Urinary bladder (tissue), 4 donors: ENCODE data around the gene RAB3A. TPM values are rescaled to one million over a fixed set of nuclear protein-coding genes. Genes with fewer than 3 reads are reported as not detected.

ENCODE experiments used
- DNase-seq: peaks from one replicate; pipeline ENCODE4 v3.0.0-alpha.2; 2015; ENCODE audit errors: extremely low spot score
- H3K27ac ChIP-seq: one replicate; pipeline ENCODE4 v1.5.1; 2013; ENCODE audit warnings: low read depth, mild to moderate bottlenecking, moderate library complexity
- H3K36me3 ChIP-seq: one replicate; pipeline ENCODE4 v1.6.1; 2013; ENCODE audit warnings: mild to moderate bottlenecking, moderate library complexity; ENCODE audit not compliant: insufficient read depth
- H3K4me1 ChIP-seq: one replicate; pipeline ENCODE4 v1.6.1; 2013; ENCODE audit warnings: mild to moderate bottlenecking, moderate library complexity; ENCODE audit not compliant: insufficient read depth
- H3K4me3 ChIP-seq: one replicate; pipeline ENCODE4 v1.5.1; 2013; ENCODE audit warnings: low read depth, low read length
- WGBS: extraction: QIAGEN DNeasy Blood & Tissue Kit; methylation state at CpG from one replicate; pipeline ENCODE4 v1.1.7; 2013; 5-methylcytosine and 5-hydroxymethylcytosine counted together
- polyA plus RNA-seq: library from polyadenylated mRNA; stranded (reverse); fragments of 200-250 nt; gene quantifications from one replicate; pipeline ENCODE4 v1.2.3, GENCODE V29; 2013
- total RNA-seq: library from RNA; depleted of rRNA; stranded (reverse); fragments of >200 nt; gene quantifications from one replicate; pipeline ENCODE4 v1.2.3, GENCODE V29; 2014
- donor health status: healthy with polysubstance abuse.
- donor health status: healthy.

Gene RAB3A
- total and polyA plus RNA-seq, 2 donors = 4.7 to 5.5 TPM

DNA sequence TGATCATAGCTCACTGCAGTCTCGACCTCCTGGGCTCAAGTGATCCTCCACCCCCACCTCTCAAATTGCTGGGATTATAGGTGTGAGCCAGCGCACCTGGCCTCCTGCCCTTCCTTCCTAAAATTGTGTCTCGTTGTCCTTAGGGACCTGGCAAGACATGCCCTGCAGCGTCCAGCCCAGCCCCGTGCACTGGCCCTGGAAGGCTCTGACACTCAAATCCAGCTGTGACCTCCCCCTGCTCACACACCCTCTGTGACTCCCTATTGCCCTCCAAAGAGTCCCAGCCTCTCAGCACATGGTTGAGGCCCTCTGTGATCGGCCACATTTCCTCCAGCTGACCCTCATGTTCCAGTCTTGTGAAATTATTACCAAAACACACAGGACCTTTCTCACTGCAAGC is 5.9 kb downstream of the RAB3A start:
- WGBS = 68% methylated on average over 6 of the region's 6 CpGs
- H3K36me3 ChIP-seq = no peaks in the 10 kb centered on the region

DNA sequence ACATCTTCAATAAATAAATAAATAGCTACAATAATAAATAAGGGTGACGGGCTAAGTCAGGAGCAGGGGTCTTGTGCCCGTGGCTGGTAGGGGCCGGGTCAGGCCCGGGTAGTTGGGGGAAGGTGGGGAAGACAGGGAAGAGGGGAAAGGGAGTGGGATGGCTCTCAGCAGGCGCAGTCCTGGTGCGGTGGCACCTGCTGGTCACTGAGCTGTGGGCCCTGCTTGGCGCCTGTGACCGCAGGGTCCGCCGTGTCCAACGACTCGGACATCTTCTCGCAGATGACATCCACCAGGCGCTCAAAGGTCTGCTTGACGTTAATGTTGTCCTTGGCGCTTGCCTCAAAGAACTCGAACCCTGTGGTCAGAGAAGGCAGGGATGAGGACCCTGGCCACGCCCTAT is 6.5 kb downstream of the RAB3A start:
- H3K4me1 ChIP-seq = no peaks in the 10 kb centered on the region
- no peak overlapping the region for H3K4me3 ChIP-seq
- H3K36me3 ChIP-seq = no peaks in the 10 kb centered on the region
- H3K27ac ChIP-seq = no peak overlapping the region
- no peak for DNase-seq
- WGBS = 92% methylated on average over 18 of the region's 18 CpGs

More for the DNA sequence above, 5.9 kb downstream of the RAB3A start:
- no peaks in the 10 kb centered on the region for H3K4me1 ChIP-seq
- H3K27ac ChIP-seq = no peak overlapping the region
- H3K4me3 ChIP-seq = no peak overlapping the region
- DNase-seq = no peak

DNA sequence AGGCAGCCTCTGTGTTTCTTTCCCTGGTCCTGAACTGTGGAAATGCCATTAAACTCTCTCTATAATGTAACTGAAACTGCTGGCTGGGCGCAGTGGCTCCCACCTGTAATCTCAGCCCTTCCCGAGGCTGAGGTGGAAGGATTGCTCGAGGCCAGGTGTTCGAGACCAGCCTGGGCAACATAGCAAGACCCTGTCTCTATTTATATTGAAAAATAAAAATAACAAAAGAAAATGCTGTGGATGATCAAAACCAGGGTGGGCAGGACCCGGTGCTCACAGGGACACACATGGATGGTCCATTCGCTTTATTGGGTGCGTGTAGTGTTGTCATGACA is 7.4 kb downstream of the RAB3A start:
- DNase-seq = no peak
- H3K27ac ChIP-seq = no peak overlapping the region

DNA sequence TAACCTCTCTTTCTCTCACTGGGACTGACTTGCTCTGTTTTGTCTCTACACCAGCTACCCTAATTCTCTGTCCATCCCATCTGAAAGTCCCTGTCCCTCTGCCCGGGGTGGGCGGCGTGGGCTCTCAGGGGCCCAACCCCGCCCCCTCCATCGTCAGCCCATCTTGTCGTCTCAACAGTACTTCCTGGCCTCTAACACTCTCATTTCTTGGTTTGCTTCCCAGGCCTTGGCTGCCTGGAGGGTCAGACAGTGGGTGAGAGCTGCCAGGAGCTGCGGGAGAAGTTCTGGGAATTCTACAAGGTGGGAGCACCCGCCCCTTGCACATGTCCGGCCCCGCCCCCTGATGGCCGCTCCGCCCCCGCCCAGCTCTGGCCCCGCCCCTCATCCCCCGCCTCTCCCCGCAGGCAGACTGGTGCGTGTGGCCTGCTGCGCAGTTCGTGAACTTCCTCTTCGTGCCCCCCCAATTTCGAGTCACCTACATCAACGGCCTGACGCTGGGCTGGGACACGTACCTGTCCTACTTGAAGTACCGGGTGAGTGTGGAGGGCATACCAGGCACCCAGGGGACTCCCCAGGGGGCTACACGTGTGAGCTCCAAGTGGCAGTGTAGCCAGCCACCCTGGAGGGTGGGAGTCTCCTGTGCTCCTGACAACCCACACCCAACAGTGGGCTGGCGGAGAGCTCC is 9.1 kb downstream of the RAB3A start:
- Histone ChIP-seq H3K36me3 (no peaks in the 10 kb centered on the region), H3K4me3 (no peak overlapping the region), H3K27ac (no peak overlapping the region), H3K4me1 (no peaks in the 10 kb centered on the region)
- 28% methylated on average over 27 of the region's 27 CpGs for WGBS
- DNase-seq = no peak

More for the DNA sequence above, 7.4 kb downstream of the RAB3A start:
- WGBS = 90% methylated on average over 7 of the region's 7 CpGs
- Histone ChIP-seq H3K36me3 (no peaks in the 10 kb centered on the region), H3K4me1 (no peaks in the 10 kb centered on the region), H3K4me3 (no peak overlapping the region)

DNA sequence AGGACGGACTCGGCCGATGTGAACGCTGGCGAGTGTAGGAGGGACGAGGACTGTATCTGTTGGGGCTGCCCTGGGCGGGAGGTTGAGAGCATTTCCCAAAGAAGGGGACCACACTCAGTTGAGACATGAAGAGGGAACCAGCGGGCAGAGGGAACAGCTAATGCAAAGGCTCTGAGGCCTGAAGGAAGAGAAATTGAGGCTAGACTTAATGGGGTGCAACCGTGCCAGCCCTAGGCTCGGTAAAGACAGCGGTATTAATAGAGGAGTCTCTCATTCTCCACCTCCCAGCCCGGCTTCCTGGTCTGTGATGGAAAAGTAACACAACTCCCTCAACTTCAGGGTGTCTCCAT is 9.7 kb downstream of the RAB3A start:
- Histone ChIP-seq H3K4me1 (no peaks in the 10 kb centered on the region), H3K36me3 (no peaks in the 10 kb centered on the region), H3K4me3 (peak overlapping the region; percentile 61), H3K27ac (no peak overlapping the region)
- no peak for DNase-seq
- WGBS = 47% methylated on average over 12 of the region's 12 CpGs

DNA sequence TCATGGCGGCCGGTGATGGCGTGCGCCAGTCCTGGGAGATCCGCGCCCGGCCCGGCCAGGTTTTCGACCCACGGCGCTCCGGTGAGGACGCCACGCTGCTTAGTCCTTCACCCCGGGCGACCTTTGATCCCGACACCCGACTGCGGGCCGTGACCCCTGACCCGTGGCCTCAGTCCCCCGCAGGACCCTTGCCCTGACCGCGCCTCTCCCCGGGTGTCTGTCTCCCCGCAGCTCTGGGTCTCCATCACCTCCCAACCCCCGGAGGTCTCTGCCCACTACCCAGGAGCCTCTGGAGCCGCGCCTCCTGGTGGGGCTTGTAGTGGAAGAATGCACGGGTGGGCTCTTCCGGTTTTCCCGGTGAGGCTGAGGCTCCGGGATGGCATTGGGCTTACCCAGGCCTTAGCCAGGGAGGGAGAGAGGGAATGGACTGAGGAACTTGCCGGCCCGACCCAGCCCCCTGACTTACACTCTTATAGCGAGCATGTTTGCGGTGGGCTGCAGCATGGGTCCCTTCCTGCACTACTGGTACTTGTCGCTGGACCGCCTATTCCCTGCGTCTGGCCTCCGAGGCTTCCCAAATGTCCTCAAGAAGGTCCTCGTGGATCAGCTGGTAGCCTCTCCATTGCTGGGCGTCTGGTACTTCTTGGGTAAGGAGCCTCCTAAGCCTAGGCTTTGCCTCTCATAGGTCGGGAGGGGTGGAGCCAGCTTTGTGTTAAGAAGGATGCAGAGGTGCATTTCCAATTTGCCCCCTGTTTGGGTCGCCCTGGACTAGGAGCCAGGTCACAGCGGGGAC is 10.3 kb downstream of the RAB3A start:
- no peak for DNase-seq
- 2% methylated on average over 46 of the region's 46 CpGs for whole genome bisulfite sequencing
- Histone ChIP-seq H3K4me3 (peak overlapping the region; percentile 61), H3K4me1 (no peaks in the 10 kb centered on the region), H3K27ac (peak overlapping the region; percentile 57), H3K36me3 (no peaks in the 10 kb centered on the region)

DNA sequence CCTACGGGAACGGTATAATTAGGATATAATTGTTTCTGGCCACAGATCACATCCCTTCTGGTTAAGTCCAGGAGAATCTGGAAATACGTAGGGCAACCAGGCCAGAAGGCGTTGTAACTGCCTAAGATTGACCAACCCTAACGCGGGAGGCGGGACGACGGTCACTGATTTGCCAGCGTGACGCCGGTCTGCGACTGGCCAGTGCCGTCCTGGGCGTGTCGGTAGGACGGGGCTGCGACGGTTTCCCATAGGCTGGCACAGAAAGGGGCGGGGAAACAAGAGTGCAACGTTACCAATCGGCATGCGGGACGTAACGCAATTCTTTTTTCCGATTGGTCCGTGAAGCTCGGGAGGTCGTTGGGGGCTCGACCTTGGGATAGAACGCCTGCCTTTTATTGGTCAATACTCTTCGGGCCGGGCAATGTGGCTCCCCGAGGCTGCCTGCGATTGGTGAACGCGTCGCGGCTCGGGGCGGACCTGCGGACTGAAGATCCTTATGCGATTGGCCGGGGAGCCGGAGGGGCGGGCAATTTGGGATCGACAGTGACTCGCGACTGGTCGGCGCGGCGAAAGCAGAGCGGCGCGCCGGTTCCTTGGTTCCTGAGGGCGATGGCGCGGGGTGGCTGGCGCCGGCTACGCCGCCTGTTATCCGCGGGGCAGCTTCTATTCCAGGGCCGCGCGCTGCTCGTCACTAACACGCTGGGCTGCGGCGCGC is 11.0 kb downstream of the RAB3A start, which contains the start of gene MPV17L2:
MPV17L2 (plus strand) TSS at position 546 of the 715 bp plus-strand sequence; CDS start at position 610, 64 bp downstream.
- peak within 1 kb of the TSS; percentile 61 for H3K4me3 ChIP-seq
- no peaks in the 10 kb centered on the region for H3K36me3 ChIP-seq
- peak; percentile 100 for DNase-seq
- peak within 1 kb of the TSS; percentile 86 for H3K27ac ChIP-seq
- no peaks in the 10 kb centered on the region for H3K4me1 ChIP-seq
- under 1% methylated on average over 74 of the region's 74 CpGs for WGBS

DNA sequence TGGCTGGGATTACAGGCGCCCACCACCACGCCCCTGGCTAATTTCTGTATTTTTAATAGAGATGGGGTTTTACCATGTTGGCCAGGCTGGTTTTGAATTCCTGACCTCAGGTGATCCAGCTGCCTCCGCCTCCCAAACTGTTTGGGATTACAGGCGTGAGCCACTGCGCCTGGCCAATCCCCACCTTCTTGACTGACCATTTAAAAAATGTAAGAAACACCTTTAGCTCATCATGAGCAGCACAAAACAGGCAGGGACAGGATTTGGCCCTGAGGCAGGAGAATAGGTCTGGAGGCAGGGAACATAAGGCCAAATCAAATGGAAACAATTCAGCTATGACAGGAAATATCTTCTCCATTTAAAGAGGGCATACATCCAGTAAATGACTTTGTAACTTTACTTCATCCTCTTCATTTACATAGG is 12.2 kb downstream of the RAB3A start:
- 62% methylated on average over 5 of the region's 5 CpGs for WGBS
- Histone ChIP-seq H3K4me1 (no peaks in the 10 kb centered on the region), H3K27ac (no peak overlapping the region), H3K4me3 (peak overlapping the region; percentile 33), H3K36me3 (no peaks in the 10 kb centered on the region)
- DNase-seq = no peak

DNA sequence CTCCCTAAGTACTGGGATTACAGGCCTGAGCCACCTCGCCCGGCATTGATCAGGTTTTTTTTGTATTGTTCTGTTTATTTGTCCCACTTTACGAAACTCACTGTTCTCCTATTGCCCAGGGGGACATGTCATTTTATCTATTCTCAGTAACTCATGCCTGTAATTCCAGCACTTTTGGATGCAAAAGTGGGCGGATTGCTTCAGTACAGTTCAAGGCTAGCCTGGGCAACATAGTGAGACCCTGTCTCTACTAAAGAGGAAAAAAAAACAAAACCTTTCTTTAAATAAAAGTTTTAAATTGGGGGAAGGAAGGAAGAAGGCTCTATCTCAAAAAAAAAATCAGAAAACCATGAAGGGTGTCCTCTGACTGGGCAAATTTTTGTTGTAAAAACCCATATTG is 13.6 kb downstream of the RAB3A start:
- Histone ChIP-seq H3K36me3 (no peaks in the 10 kb centered on the region), H3K4me3 (no peak overlapping the region), H3K27ac (no peak overlapping the region), H3K4me1 (no peaks in the 10 kb centered on the region)
- 87% methylated on average over 4 of the region's 4 CpGs for WGBS
- no peak for DNase-seq

DNA sequence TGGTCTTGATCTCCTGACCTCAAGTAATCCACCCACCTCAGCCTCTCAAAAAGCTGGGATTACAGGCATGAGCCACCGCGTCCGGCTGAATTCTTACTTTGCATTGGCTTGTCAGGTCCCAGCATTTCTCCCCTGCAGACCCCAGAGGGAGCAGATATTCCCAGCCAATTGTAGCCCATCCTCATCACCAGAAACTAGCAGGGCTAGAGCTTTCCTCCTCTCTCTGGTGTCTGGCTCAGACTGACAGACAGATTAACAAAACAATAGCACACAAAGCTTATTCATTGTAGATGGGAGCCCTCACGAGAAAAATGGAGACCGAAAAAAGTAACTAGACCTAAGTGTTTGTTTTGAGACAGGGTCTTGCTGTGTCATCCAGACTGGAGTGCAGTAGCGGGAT is 18.3 kb downstream of the RAB3A start:
- 57% methylated on average over 6 of the region's 6 CpGs for WGBS
- DNase-seq = no peak
- H3K4me1 ChIP-seq = no peaks in the 10 kb centered on the region
- H3K27ac ChIP-seq = no peak overlapping the region
- no peaks in the 10 kb centered on the region for H3K36me3 ChIP-seq
- no peak overlapping the region for H3K4me3 ChIP-seq

DNA sequence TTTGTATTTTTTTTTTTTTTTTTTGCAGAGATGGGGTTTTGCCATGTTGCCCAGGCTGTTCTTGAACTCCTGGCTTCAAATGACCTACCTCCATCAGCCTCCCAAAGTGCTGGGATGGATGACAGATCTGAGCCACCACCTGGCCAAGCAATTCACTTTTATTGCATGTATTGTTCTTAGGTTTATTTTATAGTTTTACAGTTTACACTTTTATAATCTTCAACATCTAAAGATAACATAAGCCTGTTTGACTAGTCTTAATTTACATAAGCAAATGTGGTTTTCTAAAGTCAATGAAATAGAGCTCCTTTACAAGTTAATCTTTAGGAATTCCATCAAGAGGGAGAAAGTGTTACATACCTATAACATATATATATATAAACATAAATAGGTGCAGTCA is 20.3 kb downstream of the RAB3A start:
- H3K36me3 ChIP-seq = no peaks in the 10 kb centered on the region
- no peaks in the 10 kb centered on the region for H3K4me1 ChIP-seq
- H3K27ac ChIP-seq = no peak overlapping the region
- no peak for DNase-seq
- H3K4me3 ChIP-seq = no peak overlapping the region

DNA sequence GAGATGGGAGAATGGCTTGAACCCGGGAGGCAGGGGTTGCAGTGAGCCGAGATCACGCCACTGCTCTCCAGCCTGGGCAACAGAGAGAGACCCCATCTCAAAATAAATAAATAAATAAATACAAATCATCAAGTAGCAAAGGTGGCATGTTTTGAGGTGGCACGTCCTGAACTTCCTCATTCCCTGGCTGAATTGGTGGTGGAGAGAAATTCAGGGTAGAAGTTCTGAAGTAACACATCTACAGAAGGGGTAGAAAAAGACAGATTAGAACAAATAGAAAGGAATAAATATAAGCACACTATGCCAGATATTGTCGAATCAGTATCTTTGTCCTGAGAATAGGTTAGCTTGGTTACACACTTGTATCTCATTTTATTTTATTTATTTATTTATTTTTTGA is 23.9 kb downstream of the RAB3A start:
- 88% methylated on average over 5 of the region's 5 CpGs for WGBS

DNA sequence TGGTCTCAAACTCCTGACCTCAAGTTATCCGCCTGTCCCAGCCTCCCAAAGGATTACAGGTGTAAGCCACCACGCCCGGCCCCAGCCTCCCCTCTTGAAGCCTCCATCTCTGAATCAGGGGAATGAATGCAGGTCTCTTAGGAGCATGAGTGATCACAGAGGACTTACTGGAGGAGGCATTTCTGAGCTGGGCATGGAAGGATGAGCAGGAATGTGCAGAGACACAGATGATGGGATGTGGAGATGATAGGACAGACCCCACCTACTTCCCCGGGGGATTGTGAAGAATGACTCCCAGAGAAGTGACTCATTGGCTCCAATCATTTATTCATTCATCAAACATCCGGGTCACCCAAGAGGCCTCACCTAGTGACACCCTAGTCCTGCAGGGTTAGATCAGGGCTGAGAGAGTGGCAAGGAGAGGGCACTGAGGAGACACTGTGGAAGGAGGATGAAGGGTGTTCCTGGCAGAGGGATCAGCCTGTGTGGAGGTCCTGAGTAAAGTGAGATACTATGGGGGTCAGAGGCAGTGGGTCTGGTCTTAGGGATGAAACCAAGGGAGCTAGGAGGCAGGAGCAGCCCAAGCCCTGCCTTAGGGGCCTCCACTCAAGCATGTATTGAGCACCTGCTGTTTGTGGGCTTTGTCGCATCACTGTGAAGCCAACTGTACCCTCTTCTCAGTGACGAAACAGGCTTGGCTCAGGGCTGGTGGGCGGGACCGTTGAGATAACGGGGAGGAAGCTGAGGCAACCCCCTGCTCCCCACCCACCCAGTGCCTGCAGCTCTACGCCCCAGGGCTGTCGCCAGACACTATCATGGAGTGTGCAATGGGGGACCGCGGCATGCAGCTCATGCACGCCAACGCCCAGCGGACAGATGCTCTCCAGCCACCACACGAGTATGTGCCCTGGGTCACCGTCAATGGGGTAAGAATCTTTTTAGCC is 27.2 kb downstream of the RAB3A start:
- no peak overlapping the region for H3K4me3 ChIP-seq
- H3K27ac ChIP-seq = no peak overlapping the region
- H3K36me3 ChIP-seq = no peaks in the 10 kb centered on the region
- no peak for DNase-seq
- 77% methylated on average over 19 of the region's 19 CpGs for WGBS
- H3K4me1 ChIP-seq = no peaks in the 10 kb centered on the region

More for the DNA sequence above, 23.9 kb downstream of the RAB3A start:
- Histone ChIP-seq H3K4me1 (no peaks in the 10 kb centered on the region), H3K36me3 (no peaks in the 10 kb centered on the region), H3K4me3 (no peak overlapping the region), H3K27ac (no peak overlapping the region)
- no peak for DNase-seq
